H1 (cell line): ENCODE results near the gene CCDC197. TPM values are rescaled to one million over a fixed set of nuclear protein-coding genes. Genes with fewer than 3 reads are reported as not detected.

Source experiments
- ASH2L ChIP-seq: fragments of 200-600, 300-600 bp; sonication (generic); IDR thresholded peaks from one replicate; pipeline ENCODE4 v1.7.1; 2017; ENCODE audit warnings: low read length
- CHD2 ChIP-seq: IDR thresholded peaks from 2 replicates; pipeline ENCODE4 v1.6.1; 2012; ENCODE audit warnings: low read length, improper control_type of control experiment
- CTBP2 ChIP-seq: IDR thresholded peaks from 2 replicates; pipeline ENCODE4 v1.7.0; 2011; ENCODE audit warnings: borderline replicate concordance, mild to moderate bottlenecking, moderate library complexity, mixed read lengths, low read length; ENCODE audit not compliant: insufficient read depth, insufficient read length
- GTF2F1 ChIP-seq: IDR thresholded peaks from 2 replicates; pipeline ENCODE4 v1.6.1; 2012; ENCODE audit warnings: low read depth, low read length, improper control_type of control experiment, borderline replicate concordance
- NANOG ChIP-seq: IDR thresholded peaks from 2 replicates; pipeline ENCODE4 v1.6.1; 2011; ENCODE audit warnings: low read length, low read depth, mild to moderate bottlenecking, inconsistent platforms; ENCODE audit not compliant: insufficient read depth, poor library complexity, severe bottlenecking
- PHF8 ChIP-seq: fragments of 200-600 bp; sonication (generic); conservative IDR thresholded peaks from 2 replicates; pipeline ENCODE4 v1.7.1; 2012; ENCODE audit warnings: low read depth, mild to moderate bottlenecking, inconsistent platforms, low read length, moderate library complexity
- POU5F1 ChIP-seq: IDR thresholded peaks from 2 replicates; pipeline ENCODE4 v1.6.1; 2011; ENCODE audit warnings: low read depth, mild to moderate bottlenecking, low read length, moderate library complexity
- TAF7 ChIP-seq: optimal IDR thresholded peaks from 2 replicates; pipeline ENCODE3; 2011; ENCODE audit warnings: low read depth, mild to moderate bottlenecking, inconsistent platforms, low read length, moderate library complexity, borderline replicate concordance
- polyA plus RNA-seq, 7 experiments: library from polyadenylated mRNA; depleted of rRNA in 3 of 7; stranded (reverse) in 5 of 7; unstranded in 2 of 7; fragments of >200 nt in 5 of 7; fragments of 200-250 nt in 2 of 7; gene quantifications; 1 replicate in 5 of 7; 2 replicates in 1 of 7; 4 replicates in 1 of 7; pipeline versions ENCODE4 v1.2.1 to v1.2.3, GENCODE V29; 2011 to 2013; ENCODE audit warnings: missing spikeins in 2 of 7, mixed read lengths in 2 of 7
- total RNA-seq: library from RNA; stranded (reverse); fragmentation: NEBNext Ultra II Directional; extraction: Animal tissue kit (Norgen Biotek cat#: 25700); gene quantifications from 2 replicates; pipeline ENCODE4 v1.2.1, GENCODE V29; 2021
- TF ChIP-seq, protein P1 (sequence below): IDR thresholded peaks from 2 replicates; pipeline ENCODE4 v1.6.1; 2011; ENCODE audit warnings: low read length, improper control_type of control experiment

The CCDC197 gene
- total and polyA plus RNA-seq, 2 of the 8 experiments (the other 6 are each of a cell fraction or from before 2014, with no cell fraction given): not detected

- TF ChIP-seq, protein P1, sequence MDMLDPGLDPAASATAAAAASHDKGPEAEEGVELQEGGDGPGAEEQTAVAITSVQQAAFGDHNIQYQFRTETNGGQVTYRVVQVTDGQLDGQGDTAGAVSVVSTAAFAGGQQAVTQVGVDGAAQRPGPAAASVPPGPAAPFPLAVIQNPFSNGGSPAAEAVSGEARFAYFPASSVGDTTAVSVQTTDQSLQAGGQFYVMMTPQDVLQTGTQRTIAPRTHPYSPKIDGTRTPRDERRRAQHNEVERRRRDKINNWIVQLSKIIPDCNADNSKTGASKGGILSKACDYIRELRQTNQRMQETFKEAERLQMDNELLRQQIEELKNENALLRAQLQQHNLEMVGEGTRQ: no peak
- TF ChIP-seq CHD2: no peak
- TF ChIP-seq TAF7: no peak
- TF ChIP-seq NANOG: no peak
- no peak for TF ChIP-seq ASH2L
- no peak for TF ChIP-seq CTBP2
- TF ChIP-seq POU5F1: no peak
- no peak for TF ChIP-seq GTF2F1
- TF ChIP-seq PHF8: no peak
These were observed 26.0 kb upstream of the CCDC197 start (continued) for GRCh38 chr14:93970965-93971634.
